WTC11 (cell line): ENCODE results near the gene TNNT3. TPM values are rescaled to one million over a fixed set of nuclear protein-coding genes. Genes with fewer than 3 reads are reported as not detected.

ENCODE experiments used
- ATAC-seq: fragments of 200-7000 bp; cut with Tn5 transposase; 2 replicates; pipeline ENCODE4 v1.10.0; 2021; ENCODE audit warnings: mild to moderate bottlenecking, moderate library complexity
- CTCF ChIA-PET: fragments of 300-600 bp; sonication (Branson Sonifier 250); formaldehyde crosslinking; loops from one replicate; lab custom pipeline; 2021; ENCODE audit warnings: antibody characterized with exemption; lab: Charles Lee
- POLR2A ChIA-PET: fragments of 350-600 bp; sonication (Branson Sonifier 250); formaldehyde crosslinking; loops from one replicate; lab custom pipeline; 2021; ENCODE audit warnings: antibody characterized with exemption; lab: Charles Lee
- DNase-seq: peaks from one replicate; pipeline ENCODE4 v3.0.0; 2021; ENCODE audit warnings: low spot score
- H3K27ac Mint-ChIP-seq: 2 replicates; pipeline ENCODE4 v1.8.0; 2021; ENCODE audit warnings: mixed read lengths
- H3K27me3 Mint-ChIP-seq: 2 replicates; pipeline ENCODE4 v1.8.0; 2021; ENCODE audit warnings: low read depth, mild to moderate bottlenecking, moderate library complexity, mixed read lengths
- H3K36me3 Mint-ChIP-seq: 2 replicates; pipeline ENCODE4 v1.8.0; 2021; ENCODE audit warnings: mixed read lengths
- H3K4me1 Mint-ChIP-seq: 2 replicates; pipeline ENCODE4 v1.8.0; 2022; ENCODE audit warnings: mixed read lengths
- H3K4me3 Mint-ChIP-seq: 2 replicates; pipeline ENCODE4 v1.8.0; 2021; ENCODE audit warnings: mild to moderate bottlenecking, moderate library complexity, mixed read lengths
- H3K9me3 Mint-ChIP-seq: 2 replicates; pipeline ENCODE4 v1.8.0; 2021; ENCODE audit warnings: mixed read lengths
- CREB1 ChIP-seq: sonication (generic); formaldehyde crosslinking; IDR thresholded peaks from 2 replicates; pipeline ENCODE4 v1.8.0; 2023; ENCODE audit warnings: mild to moderate bottlenecking, missing genetic modification reagents
- ESRRA ChIP-seq: sonication (generic); formaldehyde crosslinking; IDR thresholded peaks from 2 replicates; pipeline ENCODE4 v1.8.1; 2022; ENCODE audit warnings: mild to moderate bottlenecking, missing genetic modification reagents, borderline replicate concordance
- FOXJ3 ChIP-seq: sonication (generic); formaldehyde crosslinking; IDR thresholded peaks from 2 replicates; pipeline ENCODE4 v1.9.0; 2021; ENCODE audit warnings: missing genetic modification reagents, mild to moderate bottlenecking, borderline replicate concordance
- GTF2I ChIP-seq: fragments of 250-450 bp; sonication (Bioruptor Pico); conservative IDR thresholded peaks from 2 replicates; pipeline ENCODE4 v1.4.0; 2021; ENCODE audit warnings: mild to moderate bottlenecking
- JAZF1 ChIP-seq: fragments of 250-450 bp; sonication (Bioruptor Pico); IDR thresholded peaks from 2 replicates; pipeline ENCODE4 v1.9.0; 2021; ENCODE audit warnings: moderate library complexity, mild to moderate bottlenecking, inconsistent platforms
- KAT7 ChIP-seq: sonication (generic); formaldehyde crosslinking; IDR thresholded peaks from 2 replicates; pipeline ENCODE4 v1.8.1; 2023; ENCODE audit warnings: missing genetic modification reagents, mild to moderate bottlenecking, borderline replicate concordance
- MXD4 ChIP-seq: fragments of 250-450 bp; sonication (Bioruptor Pico); IDR thresholded peaks from 2 replicates; pipeline ENCODE4 v1.8.0; 2021; ENCODE audit warnings: mild to moderate bottlenecking, moderate library complexity, borderline replicate concordance
- TEAD4 ChIP-seq: sonication (generic); formaldehyde crosslinking; IDR thresholded peaks from 2 replicates; pipeline ENCODE4 v1.8.0; 2022; ENCODE audit warnings: mild to moderate bottlenecking, missing genetic modification reagents
- ZBTB21 ChIP-seq: sonication (generic); formaldehyde crosslinking; IDR thresholded peaks from 2 replicates; pipeline ENCODE4 v1.8.1; 2023; ENCODE audit warnings: mild to moderate bottlenecking, missing genetic modification reagents, borderline replicate concordance
- ZNF232 ChIP-seq: sonication (generic); formaldehyde crosslinking; IDR thresholded peaks from 2 replicates; pipeline ENCODE4 v1.8.0; 2022; ENCODE audit warnings: mild to moderate bottlenecking, missing genetic modification reagents
- ZNF263 ChIP-seq: sonication (generic); formaldehyde crosslinking; IDR thresholded peaks from 2 replicates; pipeline ENCODE4 v1.8.1; 2022; ENCODE audit warnings: low read depth, mild to moderate bottlenecking, moderate library complexity, missing genetic modification reagents
- ZNF671 ChIP-seq: fragments of 250-450 bp; sonication (Bioruptor Pico); IDR thresholded peaks from 2 replicates; pipeline ENCODE4 v1.8.0; 2021; ENCODE audit warnings: mild to moderate bottlenecking
- microRNA-seq: library from miRNA; unstranded; fragments of <30 nt; microRNA quantifications from one replicate; pipeline ENCODE4 v1.2.0, GENCODE V29; 2022; ENCODE audit warnings: borderline number of aligned reads
- total RNA-seq: library from RNA; stranded (reverse); gene quantifications from 3 replicates; pipeline ENCODE4 v1.2.3, GENCODE V29; 2021
- TF ChIP-seq, protein P1 (sequence below): sonication (generic); formaldehyde crosslinking; IDR thresholded peaks from 2 replicates; pipeline ENCODE4 v1.8.0; 2023; ENCODE audit warnings: missing genetic modification reagents
- TF ChIP-seq, protein P2 (sequence below): sonication (generic); formaldehyde crosslinking; IDR thresholded peaks from 2 replicates; pipeline ENCODE4 v1.8.1; 2023; ENCODE audit warnings: mild to moderate bottlenecking, moderate library complexity, missing genetic modification reagents
- TF ChIP-seq, protein P3 (sequence below): sonication (generic); formaldehyde crosslinking; IDR thresholded peaks from 2 replicates; pipeline ENCODE4 v1.8.1; 2023; ENCODE audit warnings: mild to moderate bottlenecking, missing genetic modification reagents, moderate library complexity
- TF ChIP-seq, protein P4 (sequence below): sonication (generic); formaldehyde crosslinking; IDR thresholded peaks from 2 replicates; pipeline ENCODE4 v1.8.1; 2023; ENCODE audit warnings: mild to moderate bottlenecking, missing genetic modification reagents
- TF ChIP-seq, protein P5 (sequence below): sonication (generic); formaldehyde crosslinking; IDR thresholded peaks from 2 replicates; pipeline ENCODE4 v1.8.0; 2022; ENCODE audit warnings: mild to moderate bottlenecking, missing genetic modification reagents

Gene TNNT3
- total RNA-seq, 1 experiment from 2014 or later, result not detected

DNA sequence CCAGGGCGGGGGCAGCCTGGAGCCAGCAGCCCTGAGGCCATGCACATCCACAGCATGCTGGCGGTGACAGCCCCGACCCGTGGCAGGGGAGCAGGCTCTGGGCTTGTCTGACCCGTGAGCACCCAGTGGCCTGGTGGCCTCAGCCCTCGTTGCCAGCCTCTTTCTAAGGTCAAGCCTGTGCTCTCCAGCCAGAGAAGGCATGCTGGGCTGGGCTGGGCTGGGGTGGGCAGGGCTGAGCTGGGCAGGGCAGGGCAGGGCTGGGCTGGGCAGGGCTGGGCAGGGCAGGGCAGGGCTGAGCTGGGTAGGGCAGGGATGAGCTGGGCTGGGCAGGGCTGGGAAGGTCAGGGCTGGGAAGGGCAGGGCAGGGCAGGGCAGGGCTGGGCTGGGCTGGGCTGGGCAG lies 67.5 kb downstream of the TNNT3 start (continued):
- TF ChIP-seq, protein P1, sequence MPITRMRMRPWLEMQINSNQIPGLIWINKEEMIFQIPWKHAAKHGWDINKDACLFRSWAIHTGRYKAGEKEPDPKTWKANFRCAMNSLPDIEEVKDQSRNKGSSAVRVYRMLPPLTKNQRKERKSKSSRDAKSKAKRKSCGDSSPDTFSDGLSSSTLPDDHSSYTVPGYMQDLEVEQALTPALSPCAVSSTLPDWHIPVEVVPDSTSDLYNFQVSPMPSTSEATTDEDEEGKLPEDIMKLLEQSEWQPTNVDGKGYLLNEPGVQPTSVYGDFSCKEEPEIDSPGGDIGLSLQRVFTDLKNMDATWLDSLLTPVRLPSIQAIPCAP (CRISPR knock-in tag), result no peak
- TF ChIP-seq, protein P2, sequence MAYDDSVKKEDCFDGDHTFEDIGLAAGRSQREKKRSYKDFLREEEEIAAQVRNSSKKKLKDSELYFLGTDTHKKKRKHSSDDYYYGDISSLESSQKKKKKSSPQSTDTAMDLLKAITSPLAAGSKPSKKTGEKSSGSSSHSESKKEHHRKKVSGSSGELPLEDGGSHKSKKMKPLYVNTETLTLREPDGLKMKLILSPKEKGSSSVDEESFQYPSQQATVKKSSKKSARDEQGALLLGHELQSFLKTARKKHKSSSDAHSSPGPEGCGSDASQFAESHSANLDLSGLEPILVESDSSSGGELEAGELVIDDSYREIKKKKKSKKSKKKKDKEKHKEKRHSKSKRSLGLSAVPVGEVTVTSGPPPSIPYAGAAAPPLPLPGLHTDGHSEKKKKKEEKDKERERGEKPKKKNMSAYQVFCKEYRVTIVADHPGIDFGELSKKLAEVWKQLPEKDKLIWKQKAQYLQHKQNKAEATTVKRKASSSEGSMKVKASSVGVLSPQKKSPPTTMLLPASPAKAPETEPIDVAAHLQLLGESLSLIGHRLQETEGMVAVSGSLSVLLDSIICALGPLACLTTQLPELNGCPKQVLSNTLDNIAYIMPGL, result no peak
- TF ChIP-seq TEAD4 (CRISPR knock-in tag) (no peak), JAZF1 (CRISPR knock-in tag) (no peak), ZNF671 (CRISPR knock-in tag) (no peak), ZNF263 (CRISPR knock-in tag) (no peak), KAT7 (CRISPR knock-in tag) (no peak), GTF2I (CRISPR knock-in tag) (no peak), CREB1 (CRISPR knock-in tag) (no peak), ZBTB21 (no peak)
- TF ChIP-seq, protein P3, sequence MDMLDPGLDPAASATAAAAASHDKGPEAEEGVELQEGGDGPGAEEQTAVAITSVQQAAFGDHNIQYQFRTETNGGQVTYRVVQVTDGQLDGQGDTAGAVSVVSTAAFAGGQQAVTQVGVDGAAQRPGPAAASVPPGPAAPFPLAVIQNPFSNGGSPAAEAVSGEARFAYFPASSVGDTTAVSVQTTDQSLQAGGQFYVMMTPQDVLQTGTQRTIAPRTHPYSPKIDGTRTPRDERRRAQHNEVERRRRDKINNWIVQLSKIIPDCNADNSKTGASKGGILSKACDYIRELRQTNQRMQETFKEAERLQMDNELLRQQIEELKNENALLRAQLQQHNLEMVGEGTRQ, result no peak
- TF ChIP-seq, all 79 proteins: peak for 0

DNA sequence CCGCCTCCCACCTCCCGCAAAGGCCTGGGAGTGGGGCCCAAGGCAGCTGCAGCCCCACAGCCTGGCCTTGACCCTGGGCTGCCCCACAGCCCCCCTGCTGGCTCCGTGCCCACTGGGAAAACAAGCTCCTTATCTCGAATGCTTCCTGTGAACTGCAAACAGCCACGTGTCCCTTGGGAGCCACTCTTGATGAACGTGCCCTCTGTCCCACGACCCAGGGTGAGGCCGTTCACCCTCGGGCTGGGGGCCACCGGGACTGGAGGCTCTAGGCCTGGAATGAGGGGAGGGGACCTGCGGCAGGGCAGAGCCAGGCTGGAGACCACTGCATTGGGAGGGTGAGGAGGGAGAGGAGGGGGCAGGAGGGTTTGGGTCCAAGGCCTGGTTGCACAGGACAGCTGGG lies 68.7 kb downstream of the TNNT3 start:
- DNase-seq (no peak), ATAC-seq (no peak)
- no peak for TF ChIP-seq ZNF232 (CRISPR knock-in tag)
- TF ChIP-seq FOXJ3 (CRISPR knock-in tag), result no peak
- TF ChIP-seq, protein P4, sequence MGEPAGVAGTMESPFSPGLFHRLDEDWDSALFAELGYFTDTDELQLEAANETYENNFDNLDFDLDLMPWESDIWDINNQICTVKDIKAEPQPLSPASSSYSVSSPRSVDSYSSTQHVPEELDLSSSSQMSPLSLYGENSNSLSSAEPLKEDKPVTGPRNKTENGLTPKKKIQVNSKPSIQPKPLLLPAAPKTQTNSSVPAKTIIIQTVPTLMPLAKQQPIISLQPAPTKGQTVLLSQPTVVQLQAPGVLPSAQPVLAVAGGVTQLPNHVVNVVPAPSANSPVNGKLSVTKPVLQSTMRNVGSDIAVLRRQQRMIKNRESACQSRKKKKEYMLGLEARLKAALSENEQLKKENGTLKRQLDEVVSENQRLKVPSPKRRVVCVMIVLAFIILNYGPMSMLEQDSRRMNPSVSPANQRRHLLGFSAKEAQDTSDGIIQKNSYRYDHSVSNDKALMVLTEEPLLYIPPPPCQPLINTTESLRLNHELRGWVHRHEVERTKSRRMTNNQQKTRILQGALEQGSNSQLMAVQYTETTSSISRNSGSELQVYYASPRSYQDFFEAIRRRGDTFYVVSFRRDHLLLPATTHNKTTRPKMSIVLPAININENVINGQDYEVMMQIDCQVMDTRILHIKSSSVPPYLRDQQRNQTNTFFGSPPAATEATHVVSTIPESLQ (CRISPR knock-in tag), result no peak
- TF ChIP-seq, protein P5, sequence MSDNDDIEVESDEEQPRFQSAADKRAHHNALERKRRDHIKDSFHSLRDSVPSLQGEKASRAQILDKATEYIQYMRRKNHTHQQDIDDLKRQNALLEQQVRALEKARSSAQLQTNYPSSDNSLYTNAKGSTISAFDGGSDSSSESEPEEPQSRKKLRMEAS (CRISPR knock-in tag), result no peak
- TF ChIP-seq, protein P2, result no peak
- no peak for TF ChIP-seq MXD4
- no peak for TF ChIP-seq ZNF263 (CRISPR knock-in tag)
- no peak for TF ChIP-seq ESRRA (CRISPR knock-in tag)
- Mint-ChIP-seq H3K27me3 (no peaks in the 10 kb centered on the region), H3K9me3 (no peaks in the 10 kb centered on the region), H3K27ac (no peak overlapping the region), H3K4me3 (no peak overlapping the region), H3K36me3 (no peaks in the 10 kb centered on the region), H3K4me1 (no peaks in the 10 kb centered on the region)
- ChIA-PET CTCF (interaction anchor here (1.0 to 1.9 kb wide), 9 partner anchors 11 to 335 kb away, joined by 3 to 10 read pairs (median 3); no protein-coding TSS in a partner anchor), POLR2A (no interaction called here)

Small RNA genes lying within 50 kb of the gene (microRNA-seq; reads per million reads assigned to microRNA genes)
- not detected for gene MIR7847

Other genes with a start within 250 kb of the TNNT3 start
- 0.35 TPM in 1 of 3 replicates, not detected in the others for gene KRTAP5-6, start 222.5 kb upstream of the TNNT3 start, total RNA-seq
- 0.80 to 1.7 TPM (median 1.3 TPM) in 3 replicates for gene IFITM10, start 169.1 kb upstream of the TNNT3 start, total RNA-seq
- gene CTSD, start 155.8 kb upstream of the TNNT3 start, total RNA-seq, result 194 to 199 TPM (median 198 TPM) in 3 replicates
- gene SYT8, start 84.7 kb upstream of the TNNT3 start, total RNA-seq, result 0.37 TPM in 1 of 3 replicates, not detected in the others
- 0.41 TPM in 1 of 3 replicates, not detected in the others for gene TNNI2, start 80.7 kb upstream of the TNNT3 start, total RNA-seq
- gene LSP1, start 66.6 kb upstream of the TNNT3 start, total RNA-seq, result 0.77 to 1.7 TPM (median 1.0 TPM) in 3 replicates
- not detected in 3 replicates for gene PRR33, start 27.8 kb upstream of the TNNT3 start, total RNA-seq
- gene MRPL23, start 27.6 kb downstream of the TNNT3 start, total RNA-seq, result 59.4 to 73.0 TPM (median 61.0 TPM) in 3 replicates
- 9.8 to 12.7 TPM (median 11.7 TPM) in 3 replicates for gene H19, start 78.1 kb downstream of the TNNT3 start, total RNA-seq
- gene IGF2, start 219.7 kb downstream of the TNNT3 start, total RNA-seq, result 1.5 to 2.7 TPM (median 2.6 TPM) in 3 replicates
- 0.44 to 0.62 TPM in 2 of 3 replicates, not detected in the other for gene INS, start 241.5 kb downstream of the TNNT3 start, total RNA-seq